Measurements from ENCODE around the gene CHD3. TPM values are rescaled to one million over a fixed set of nuclear protein-coding genes. Genes with fewer than 3 reads are reported as not detected.

The CHD3 gene
- total and polyA plus RNA-seq, 2 of the 13 experiments (the other 11 are each of a cell fraction or from before 2014, with no cell fraction given): 2.7 to 3.7 TPM

DNA sequence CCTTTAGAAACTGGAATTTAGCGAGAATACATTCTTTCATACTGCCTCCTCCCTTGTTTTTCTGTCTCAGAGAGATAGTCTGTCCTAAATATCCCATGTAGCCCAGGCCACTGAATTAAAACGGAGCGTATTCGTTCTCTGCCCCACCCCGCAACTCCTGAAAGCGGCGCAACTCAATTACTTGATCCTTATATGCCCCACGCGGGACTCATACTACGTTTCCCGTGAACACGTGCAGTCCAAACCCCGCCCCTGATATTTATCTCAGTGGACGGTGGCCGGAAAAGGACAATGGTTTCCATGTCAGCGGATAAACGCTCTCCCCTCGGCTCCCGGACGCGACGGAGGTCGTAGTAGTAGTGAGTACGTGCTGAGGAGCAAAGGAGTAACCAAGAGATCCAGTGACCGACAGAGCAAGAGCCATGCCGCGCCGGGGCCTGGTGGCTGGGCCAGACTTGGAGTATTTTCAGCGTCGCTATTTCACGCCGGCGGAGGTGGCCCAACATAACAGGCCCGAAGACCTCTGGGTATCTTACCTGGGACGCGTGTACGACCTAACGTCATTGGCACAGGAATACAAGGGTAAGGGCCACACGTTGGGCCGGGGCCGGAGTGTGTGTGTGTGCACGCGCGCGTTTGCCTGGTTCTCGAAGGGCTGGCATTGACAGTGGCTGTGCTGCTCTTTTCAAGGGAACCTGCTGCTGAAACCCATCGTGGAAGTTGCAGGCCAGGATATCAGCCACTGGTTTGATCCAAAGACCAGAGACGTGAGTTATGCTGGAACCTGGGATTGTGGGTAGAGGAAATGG, 30.7 kb upstream of the CHD3 start, which contains the start of gene CYB5D1 (continued):
- TF ChIP-seq, protein P1, sequence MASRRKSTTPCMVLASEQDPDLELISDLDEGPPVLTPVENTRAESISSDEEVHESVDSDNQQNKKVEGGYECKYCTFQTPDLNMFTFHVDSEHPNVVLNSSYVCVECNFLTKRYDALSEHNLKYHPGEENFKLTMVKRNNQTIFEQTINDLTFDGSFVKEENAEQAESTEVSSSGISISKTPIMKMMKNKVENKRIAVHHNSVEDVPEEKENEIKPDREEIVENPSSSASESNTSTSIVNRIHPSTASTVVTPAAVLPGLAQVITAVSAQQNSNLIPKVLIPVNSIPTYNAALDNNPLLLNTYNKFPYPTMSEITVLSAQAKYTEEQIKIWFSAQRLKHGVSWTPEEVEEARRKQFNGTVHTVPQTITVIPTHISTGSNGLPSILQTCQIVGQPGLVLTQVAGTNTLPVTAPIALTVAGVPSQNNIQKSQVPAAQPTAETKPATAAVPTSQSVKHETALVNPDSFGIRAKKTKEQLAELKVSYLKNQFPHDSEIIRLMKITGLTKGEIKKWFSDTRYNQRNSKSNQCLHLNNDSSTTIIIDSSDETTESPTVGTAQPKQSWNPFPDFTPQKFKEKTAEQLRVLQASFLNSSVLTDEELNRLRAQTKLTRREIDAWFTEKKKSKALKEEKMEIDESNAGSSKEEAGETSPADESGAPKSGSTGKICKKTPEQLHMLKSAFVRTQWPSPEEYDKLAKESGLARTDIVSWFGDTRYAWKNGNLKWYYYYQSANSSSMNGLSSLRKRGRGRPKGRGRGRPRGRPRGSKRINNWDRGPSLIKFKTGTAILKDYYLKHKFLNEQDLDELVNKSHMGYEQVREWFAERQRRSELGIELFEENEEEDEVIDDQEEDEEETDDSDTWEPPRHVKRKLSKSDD (CRISPR knock-in tag; IDR thresholded peaks at IDR 0.05; ENCODE audit: low read depth): no peak
- no peak for TF ChIP-seq CHD2 (IDR thresholded peaks at IDR 0.05; ENCODE audit: low read depth, low read length)
- no peak for TF ChIP-seq ZNF326 (CRISPR knock-in tag; IDR thresholded peaks at IDR 0.05; ENCODE audit: borderline replicate concordance)
- peak; percentile 49; the same call in 1 of the 2 replicates for TF ChIP-seq ZNF878 (CRISPR knock-in tag; IDR thresholded peaks at IDR 0.05)
- peak; percentile 10; the same call in 1 of the 2 replicates for TF ChIP-seq ZNF772 (CRISPR knock-in tag; IDR thresholded peaks at IDR 0.05)
- TF ChIP-seq, protein P2, sequence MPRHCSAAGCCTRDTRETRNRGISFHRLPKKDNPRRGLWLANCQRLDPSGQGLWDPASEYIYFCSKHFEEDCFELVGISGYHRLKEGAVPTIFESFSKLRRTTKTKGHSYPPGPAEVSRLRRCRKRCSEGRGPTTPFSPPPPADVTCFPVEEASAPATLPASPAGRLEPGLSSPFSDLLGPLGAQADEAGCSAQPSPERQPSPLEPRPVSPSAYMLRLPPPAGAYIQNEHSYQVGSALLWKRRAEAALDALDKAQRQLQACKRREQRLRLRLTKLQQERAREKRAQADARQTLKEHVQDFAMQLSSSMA (CRISPR knock-in tag; IDR thresholded peaks at IDR 0.05): no peak
- TF ChIP-seq HOXA3 (CRISPR knock-in tag; IDR thresholded peaks at IDR 0.05): peak; percentile 65; the same call in 1 of the 2 replicates
- TF ChIP-seq ISX (CRISPR knock-in tag; conservative IDR thresholded peaks at IDR 0.05): no peak
- TF ChIP-seq, protein P3, sequence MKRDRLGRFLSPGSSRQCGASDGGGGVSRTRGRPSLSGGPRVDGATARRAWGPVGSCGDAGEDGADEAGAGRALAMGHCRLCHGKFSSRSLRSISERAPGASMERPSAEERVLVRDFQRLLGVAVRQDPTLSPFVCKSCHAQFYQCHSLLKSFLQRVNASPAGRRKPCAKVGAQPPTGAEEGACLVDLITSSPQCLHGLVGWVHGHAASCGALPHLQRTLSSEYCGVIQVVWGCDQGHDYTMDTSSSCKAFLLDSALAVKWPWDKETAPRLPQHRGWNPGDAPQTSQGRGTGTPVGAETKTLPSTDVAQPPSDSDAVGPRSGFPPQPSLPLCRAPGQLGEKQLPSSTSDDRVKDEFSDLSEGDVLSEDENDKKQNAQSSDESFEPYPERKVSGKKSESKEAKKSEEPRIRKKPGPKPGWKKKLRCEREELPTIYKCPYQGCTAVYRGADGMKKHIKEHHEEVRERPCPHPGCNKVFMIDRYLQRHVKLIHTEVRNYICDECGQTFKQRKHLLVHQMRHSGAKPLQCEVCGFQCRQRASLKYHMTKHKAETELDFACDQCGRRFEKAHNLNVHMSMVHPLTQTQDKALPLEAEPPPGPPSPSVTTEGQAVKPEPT (CRISPR knock-in tag; IDR thresholded peaks at IDR 0.05; ENCODE audit: low read depth): no peak
- TF ChIP-seq SP4 (CRISPR knock-in tag; IDR thresholded peaks at IDR 0.05): peak; percentile 76
- TF ChIP-seq, protein P4, sequence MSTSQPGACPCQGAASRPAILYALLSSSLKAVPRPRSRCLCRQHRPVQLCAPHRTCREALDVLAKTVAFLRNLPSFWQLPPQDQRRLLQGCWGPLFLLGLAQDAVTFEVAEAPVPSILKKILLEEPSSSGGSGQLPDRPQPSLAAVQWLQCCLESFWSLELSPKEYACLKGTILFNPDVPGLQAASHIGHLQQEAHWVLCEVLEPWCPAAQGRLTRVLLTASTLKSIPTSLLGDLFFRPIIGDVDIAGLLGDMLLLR (CRISPR knock-in tag; IDR thresholded peaks at IDR 0.05): no peak
- TF ChIP-seq ZNF350 (CRISPR knock-in tag; IDR thresholded peaks at IDR 0.05; ENCODE audit: borderline replicate concordance, low read depth): peak; percentile 59
- TF ChIP-seq SAFB2 (CRISPR knock-in tag; IDR thresholded peaks at IDR 0.05; ENCODE audit: borderline replicate concordance, low read depth): no peak
- TF ChIP-seq IRF2 (CRISPR knock-in tag; IDR thresholded peaks at IDR 0.05): peak; percentile 71
- TF ChIP-seq, protein P5, sequence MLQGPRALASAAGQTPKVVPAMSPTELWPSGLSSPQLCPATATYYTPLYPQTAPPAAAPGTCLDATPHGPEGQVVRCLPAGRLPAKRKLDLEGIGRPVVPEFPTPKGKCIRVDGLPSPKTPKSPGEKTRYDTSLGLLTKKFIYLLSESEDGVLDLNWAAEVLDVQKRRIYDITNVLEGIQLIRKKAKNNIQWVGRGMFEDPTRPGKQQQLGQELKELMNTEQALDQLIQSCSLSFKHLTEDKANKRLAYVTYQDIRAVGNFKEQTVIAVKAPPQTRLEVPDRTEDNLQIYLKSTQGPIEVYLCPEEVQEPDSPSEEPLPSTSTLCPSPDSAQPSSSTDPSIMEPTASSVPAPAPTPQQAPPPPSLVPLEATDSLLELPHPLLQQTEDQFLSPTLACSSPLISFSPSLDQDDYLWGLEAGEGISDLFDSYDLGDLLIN (CRISPR knock-in tag; IDR thresholded peaks at IDR 0.05; ENCODE audit: borderline replicate concordance): no peak
- no peak for TF ChIP-seq ZNF431 (CRISPR knock-in tag; IDR thresholded peaks at IDR 0.05; ENCODE audit: borderline replicate concordance, low read depth)
- TF ChIP-seq, protein P6, sequence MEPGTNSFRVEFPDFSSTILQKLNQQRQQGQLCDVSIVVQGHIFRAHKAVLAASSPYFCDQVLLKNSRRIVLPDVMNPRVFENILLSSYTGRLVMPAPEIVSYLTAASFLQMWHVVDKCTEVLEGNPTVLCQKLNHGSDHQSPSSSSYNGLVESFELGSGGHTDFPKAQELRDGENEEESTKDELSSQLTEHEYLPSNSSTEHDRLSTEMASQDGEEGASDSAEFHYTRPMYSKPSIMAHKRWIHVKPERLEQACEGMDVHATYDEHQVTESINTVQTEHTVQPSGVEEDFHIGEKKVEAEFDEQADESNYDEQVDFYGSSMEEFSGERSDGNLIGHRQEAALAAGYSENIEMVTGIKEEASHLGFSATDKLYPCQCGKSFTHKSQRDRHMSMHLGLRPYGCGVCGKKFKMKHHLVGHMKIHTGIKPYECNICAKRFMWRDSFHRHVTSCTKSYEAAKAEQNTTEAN (CRISPR knock-in tag; conservative IDR thresholded peaks at IDR 0.05): no peak
- TF ChIP-seq SAP130 (CRISPR knock-in tag; IDR thresholded peaks at IDR 0.05; ENCODE audit: low read depth): peak; percentile 98
- TF ChIP-seq ZNF564 (CRISPR knock-in tag; IDR thresholded peaks at IDR 0.05): 0 out of 2 replicates have a peak, but pooled peaks have one; percentile 55
- no peak for TF ChIP-seq ZNF274 (CRISPR knock-in tag; IDR thresholded peaks at IDR 0.05)
- no peak for TF ChIP-seq ZSCAN21 (CRISPR knock-in tag; IDR thresholded peaks at IDR 0.05; ENCODE audit: borderline replicate concordance)
